ENCODE data around the gene BACH2.
"Not testable (repeated sequence)": the region's sequence is repeated elsewhere in the genome, so short reads cannot be mapped to it uniquely, and the experiment has no call there.

Gene BACH2

GRCh38 chr6:90068264-90068663, 228.4 kb downstream of the BACH2 start:
- H3K4me3 ChIP-seq (ENCODE audit: low read depth, low read length): no peak overlapping the region
- TF ChIP-seq, protein P1, sequence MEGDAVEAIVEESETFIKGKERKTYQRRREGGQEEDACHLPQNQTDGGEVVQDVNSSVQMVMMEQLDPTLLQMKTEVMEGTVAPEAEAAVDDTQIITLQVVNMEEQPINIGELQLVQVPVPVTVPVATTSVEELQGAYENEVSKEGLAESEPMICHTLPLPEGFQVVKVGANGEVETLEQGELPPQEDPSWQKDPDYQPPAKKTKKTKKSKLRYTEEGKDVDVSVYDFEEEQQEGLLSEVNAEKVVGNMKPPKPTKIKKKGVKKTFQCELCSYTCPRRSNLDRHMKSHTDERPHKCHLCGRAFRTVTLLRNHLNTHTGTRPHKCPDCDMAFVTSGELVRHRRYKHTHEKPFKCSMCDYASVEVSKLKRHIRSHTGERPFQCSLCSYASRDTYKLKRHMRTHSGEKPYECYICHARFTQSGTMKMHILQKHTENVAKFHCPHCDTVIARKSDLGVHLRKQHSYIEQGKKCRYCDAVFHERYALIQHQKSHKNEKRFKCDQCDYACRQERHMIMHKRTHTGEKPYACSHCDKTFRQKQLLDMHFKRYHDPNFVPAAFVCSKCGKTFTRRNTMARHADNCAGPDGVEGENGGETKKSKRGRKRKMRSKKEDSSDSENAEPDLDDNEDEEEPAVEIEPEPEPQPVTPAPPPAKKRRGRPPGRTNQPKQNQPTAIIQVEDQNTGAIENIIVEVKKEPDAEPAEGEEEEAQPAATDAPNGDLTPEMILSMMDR (IDR thresholded peaks at IDR 0.05; ENCODE audit: borderline replicate concordance, insufficient read depth, low read depth, low read length): no peak

DNA sequence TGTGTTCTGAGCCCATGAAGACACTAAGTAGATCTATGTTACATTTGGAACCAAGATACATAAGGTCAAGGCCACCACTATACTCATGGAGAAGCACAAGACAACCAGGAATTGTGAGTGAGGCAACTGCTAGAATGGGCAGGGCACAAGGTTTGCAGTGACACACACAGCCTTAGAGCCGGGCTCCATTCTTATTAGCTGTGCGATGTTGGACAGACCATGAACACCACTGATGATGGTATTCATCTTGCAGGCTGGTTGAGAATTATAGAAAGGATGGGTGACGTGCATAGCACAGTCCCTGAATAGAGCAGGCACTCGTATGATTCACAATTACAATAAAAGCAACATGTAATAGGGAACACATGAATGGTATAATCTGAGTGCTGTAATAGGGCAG, 229.9 kb downstream of the BACH2 start:
- no peak overlapping the region for H3K4me3 ChIP-seq (ENCODE audit: low read depth, low read length)

DNA sequence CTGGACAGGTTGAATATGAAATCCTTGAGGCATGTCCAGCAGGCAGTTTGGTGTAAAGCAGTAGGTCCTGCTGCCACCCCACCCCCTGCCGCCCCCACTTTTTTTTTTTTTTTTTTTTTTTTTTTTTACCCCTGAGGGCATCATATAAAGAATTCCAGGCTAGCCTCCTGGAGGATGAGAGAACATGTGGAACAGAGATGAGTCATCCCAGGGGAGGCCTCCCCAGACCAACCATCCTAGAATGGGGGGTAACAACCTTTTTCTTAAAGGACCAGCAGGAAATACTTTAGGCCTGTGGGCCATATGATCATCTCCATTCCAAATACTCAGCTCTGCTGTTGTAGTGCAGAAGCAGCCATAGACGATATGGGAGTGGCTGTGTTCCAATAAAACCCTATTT, 231.5 kb downstream of the BACH2 start:
- H3K4me3 ChIP-seq (ENCODE audit: low read depth, low read length): no peak overlapping the region
- TF ChIP-seq, protein P1 (IDR thresholded peaks at IDR 0.05; ENCODE audit: borderline replicate concordance, insufficient read depth, low read depth, low read length): no peak

More for the DNA sequence above, 229.9 kb downstream of the BACH2 start:
- TF ChIP-seq, protein P1 (IDR thresholded peaks at IDR 0.05; ENCODE audit: borderline replicate concordance, insufficient read depth, low read depth, low read length): no peak

DNA sequence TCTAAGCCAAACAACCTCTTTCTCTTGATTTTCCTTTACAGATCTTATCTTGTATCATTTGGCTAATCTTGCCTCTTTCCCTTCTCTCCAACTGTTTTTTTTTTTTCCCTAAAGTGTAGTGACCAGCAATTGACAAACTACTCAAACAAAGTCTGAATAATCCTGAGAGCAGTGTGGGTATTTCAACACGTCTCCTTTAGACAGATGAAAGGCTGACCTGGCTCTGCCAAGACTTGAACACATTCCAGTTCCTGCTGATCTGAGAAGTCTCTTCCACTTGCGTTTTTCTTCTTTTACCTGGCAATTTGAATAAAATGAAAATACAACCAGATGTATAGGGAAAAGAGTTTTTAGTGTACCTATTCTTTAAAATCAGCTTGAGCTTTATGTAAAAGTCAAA, 234.0 kb downstream of the BACH2 start:
- H3K4me3 ChIP-seq (ENCODE audit: low read depth, low read length): no peak overlapping the region
- TF ChIP-seq, protein P1 (IDR thresholded peaks at IDR 0.05; ENCODE audit: borderline replicate concordance, insufficient read depth, low read depth, low read length): no peak

DNA sequence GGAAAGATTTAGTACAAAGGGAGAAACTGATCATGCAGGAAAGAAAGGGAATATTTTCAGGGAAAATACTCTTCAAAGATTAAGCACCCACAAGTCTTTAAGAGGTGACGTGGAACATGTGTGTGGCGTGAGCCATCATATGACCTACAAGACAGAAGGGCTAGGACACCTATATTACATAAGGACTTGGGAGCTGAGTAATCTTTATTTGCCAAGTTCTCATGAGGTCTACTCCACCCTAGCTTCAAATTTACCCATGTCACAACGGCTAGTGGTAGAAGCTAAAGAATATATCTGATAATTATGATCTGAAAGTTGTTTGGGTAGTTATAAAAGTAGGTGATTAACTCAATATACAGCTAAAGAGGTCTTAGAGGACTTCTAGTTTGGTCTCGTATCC, 234.6 kb downstream of the BACH2 start:
- no peak overlapping the region for H3K4me3 ChIP-seq (ENCODE audit: low read depth, low read length)
- TF ChIP-seq, protein P1 (IDR thresholded peaks at IDR 0.05; ENCODE audit: borderline replicate concordance, insufficient read depth, low read depth, low read length): no peak

GRCh38 chr6:90059178-90059577, 237.5 kb downstream of the BACH2 start:
- not testable (repeated sequence) for H3K4me3 ChIP-seq (ENCODE audit: low read depth, low read length)

DNA sequence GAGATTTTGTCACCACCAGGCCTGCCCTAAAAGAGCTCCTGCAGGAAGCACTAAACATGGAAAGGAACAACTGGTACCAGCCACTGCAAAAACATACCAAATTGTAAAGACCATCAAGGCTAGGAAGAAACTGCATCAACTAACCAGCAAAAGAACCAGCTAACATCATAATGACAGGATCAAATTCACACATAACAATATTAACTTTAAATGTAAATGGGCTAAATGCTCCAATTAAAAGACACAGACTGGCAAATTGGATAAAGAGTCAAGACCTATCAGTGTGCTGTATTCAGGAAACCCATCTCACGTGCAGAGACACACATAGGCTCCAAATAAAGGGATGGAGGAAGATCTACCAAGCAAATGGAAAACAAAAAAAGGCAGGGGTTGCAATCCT, 240.7 kb downstream of the BACH2 start:
- not testable (repeated sequence) for H3K4me3 ChIP-seq (ENCODE audit: low read depth, low read length)

DNA sequence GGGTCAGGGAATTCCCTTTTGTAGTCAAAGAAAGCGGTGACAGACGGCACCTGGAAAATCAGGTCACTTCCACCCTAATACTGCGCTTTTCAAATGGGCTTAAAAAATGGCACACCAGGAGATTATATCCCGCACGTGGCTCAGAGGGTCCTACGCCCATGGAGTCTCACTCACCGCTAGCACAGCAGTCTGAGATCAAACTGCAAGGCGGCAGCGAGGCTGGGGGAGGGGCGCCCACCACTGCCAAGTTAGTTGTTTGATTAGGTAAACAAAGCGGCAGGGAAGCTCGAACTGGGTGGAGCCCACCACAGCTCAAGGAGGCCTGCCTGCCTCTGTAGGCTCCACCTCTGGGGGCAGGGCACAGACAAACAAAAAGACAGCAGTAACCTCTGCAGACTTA, 242.4 kb downstream of the BACH2 start:
- not testable (repeated sequence) for H3K4me3 ChIP-seq (ENCODE audit: low read depth, low read length)

DNA sequence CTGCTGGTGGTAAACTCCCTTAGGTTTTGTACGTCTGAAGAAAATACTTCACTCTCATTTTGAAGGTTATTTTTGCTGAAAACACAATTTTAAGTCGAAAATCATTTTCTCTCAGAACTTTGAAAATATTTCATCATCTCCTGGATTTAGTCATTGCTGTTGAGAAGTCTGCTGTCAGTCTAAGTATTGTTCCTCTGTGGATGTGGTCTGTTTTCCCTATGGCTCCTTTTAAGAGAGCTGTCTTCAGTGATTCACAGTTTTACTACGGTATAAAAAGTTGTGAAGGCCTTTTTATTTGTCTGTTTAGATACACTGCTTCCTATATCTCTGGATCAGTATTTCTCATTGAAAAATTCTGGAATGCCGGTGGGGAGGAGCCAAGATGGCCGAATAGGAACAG, 243.0 kb downstream of the BACH2 start:
- H3K4me3 ChIP-seq (ENCODE audit: low read depth, low read length): no peak overlapping the region
- TF ChIP-seq, protein P1 (IDR thresholded peaks at IDR 0.05; ENCODE audit: borderline replicate concordance, insufficient read depth, low read depth, low read length): no peak

Measured in GM12875 (cell line).